Measurements from ENCODE around the gene NOD2. TPM values are rescaled to one million over a fixed set of nuclear protein-coding genes. Genes with fewer than 3 reads are reported as not detected.

Gene NOD2
- total RNA-seq, 2 experiments from 2014 or later, result 0.78 to 1.2 TPM

DNA sequence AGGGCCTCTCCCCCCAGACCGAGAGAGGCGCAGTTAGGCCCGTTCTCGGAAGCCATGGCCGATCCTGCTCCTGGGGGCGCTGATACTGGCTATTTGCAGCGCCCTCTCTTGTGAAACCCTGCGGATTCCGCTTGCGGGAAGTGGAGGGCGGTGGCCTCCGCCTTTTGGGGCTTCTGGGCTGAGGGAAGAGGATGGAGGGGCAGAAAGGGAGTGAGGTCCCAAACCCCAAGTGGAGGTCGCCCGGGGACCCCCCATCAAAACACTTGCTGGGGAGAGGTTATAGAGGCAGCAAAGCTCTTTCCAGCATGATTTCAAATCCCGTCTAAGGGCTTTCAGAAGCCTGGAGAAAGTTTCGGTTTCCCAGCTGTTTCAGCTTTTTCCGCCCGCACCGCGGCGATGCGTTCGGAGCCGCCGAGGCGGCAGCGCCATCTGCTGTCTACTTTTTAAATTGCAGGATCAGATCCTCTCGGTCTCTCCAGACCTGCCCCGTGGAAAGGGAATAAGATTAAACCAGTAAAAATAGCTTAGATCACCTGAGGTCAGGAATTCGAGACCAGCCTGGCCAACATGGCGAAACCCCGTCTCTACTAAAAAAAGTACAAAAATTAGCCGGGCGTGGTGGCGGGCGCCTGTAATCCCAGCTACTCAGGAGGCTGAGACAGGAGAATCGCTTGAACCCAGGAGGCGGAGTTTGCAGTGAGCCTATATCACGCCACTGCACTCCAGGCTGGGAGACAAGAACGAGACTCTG is 28.1 kb upstream of the NOD2 start:
- peak; percentile 75 for DNase-seq
- H3K36me3 Mint-ChIP-seq, result peaks cover 2% of the 10 kb centered on the region
- H3K9me3 Mint-ChIP-seq, result no peaks in the 10 kb centered on the region
- H3K4me3 Mint-ChIP-seq, result peak overlapping the region; percentile 55
- no peaks in the 10 kb centered on the region for H3K27me3 Mint-ChIP-seq
- peaks cover 30% of the 10 kb centered on the region for H3K4me1 Mint-ChIP-seq
- peak overlapping the region; percentile 60 for H3K27ac Mint-ChIP-seq

DNA sequence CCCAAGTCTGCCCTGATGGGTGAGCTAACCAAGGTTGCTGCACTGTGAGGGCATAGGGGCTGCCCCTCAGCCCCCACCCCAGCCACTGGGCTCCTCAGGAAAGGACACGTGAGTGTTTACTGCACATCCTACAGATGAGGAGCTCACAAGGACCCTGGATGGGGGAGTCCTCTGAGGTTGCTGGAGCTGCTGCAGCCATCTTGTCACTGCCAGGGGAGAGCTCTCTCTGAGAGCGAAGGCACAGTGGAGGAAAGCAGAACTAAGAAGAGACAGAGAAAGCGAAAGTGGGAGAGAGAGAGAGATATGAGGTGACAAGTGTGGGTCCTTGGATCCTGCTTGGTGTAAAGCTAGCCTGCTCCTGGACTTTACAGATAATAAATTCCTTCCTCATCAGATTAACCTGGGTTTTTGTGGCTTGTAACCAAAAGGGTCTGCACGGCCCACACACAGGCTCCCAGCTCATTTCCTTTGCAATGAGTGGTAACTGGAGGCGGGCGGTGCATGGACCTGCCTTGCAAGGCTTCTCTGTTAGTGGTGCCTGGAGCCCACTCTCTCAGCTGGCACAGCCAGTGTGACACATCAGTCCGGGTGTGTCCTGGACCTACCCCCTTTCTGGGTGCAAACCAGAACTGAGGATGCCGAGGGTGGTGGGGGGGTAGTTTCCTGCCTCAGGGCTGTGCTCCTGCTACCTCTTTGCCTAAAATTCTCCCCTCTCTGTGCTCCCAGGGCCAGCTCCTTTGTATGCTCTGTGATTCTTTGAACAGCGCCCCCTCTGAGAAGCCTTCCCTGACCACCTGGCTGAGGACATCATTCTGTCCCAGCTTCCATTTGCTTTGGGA is 26.5 kb upstream of the NOD2 start:
- Mint-ChIP-seq H3K4me3 (peak overlapping the region; percentile 65), H3K9me3 (peaks cover 7% of the 10 kb centered on the region)

DNA sequence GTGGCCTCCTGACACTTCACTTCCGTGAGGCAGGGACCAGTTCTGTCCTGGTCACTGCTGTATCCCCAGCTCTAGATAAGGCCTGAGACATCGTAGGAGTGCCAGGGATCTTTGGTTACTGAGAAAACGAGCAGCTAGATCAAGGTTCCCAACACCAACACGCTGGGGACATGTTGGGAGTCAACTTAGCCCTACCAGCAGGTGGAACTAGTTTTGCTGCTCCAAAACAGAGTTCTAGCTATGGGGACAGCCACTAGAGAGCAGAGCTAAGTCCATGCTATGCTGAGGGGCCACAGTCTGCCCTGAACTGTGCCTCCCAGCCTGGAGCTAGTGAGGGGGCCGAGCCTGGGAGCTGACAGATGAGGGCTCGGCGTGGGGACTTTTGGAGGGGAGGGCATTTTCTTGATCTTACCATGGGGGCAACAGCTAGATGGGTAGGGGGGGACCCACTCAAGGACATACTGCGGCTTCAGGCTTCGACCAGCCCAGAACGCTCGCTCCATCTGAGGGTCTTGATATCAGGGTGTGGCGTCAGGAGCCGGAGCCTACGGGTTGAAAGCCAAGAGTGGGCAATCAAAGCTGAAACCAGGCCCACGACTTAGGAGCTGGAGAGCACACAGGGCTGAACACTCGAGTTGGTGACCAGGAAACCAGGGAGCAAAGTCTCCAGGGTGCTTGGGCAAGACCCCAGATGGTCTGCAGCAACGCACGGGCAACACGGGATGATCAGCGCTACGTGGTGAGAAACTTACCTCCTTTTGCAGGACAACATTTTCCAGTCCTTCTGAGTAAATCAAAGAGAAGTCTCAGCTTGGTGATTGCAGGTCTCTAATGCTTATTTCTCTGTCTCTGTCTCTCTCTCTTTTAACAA is 25.7 kb upstream of the NOD2 start:
- DNase-seq, result no peak
- H3K9me3 Mint-ChIP-seq, result peaks cover 14% of the 10 kb centered on the region
- peaks cover 24% of the 10 kb centered on the region for H3K36me3 Mint-ChIP-seq
- H3K27me3 Mint-ChIP-seq, result no peaks in the 10 kb centered on the region
- H3K4me1 Mint-ChIP-seq, result peaks cover 34% of the 10 kb centered on the region
- peak overlapping the region; percentile 81 for H3K27ac Mint-ChIP-seq
- peak overlapping the region; percentile 65 for H3K4me3 Mint-ChIP-seq

More for the DNA sequence above, 26.5 kb upstream of the NOD2 start:
- peaks cover 16% of the 10 kb centered on the region for H3K36me3 Mint-ChIP-seq
- H3K27me3 Mint-ChIP-seq, result no peaks in the 10 kb centered on the region
- H3K4me1 Mint-ChIP-seq, result peaks cover 34% of the 10 kb centered on the region
- DNase-seq, result peak; percentile 47
- H3K27ac Mint-ChIP-seq, result peak overlapping the region; percentile 81

DNA sequence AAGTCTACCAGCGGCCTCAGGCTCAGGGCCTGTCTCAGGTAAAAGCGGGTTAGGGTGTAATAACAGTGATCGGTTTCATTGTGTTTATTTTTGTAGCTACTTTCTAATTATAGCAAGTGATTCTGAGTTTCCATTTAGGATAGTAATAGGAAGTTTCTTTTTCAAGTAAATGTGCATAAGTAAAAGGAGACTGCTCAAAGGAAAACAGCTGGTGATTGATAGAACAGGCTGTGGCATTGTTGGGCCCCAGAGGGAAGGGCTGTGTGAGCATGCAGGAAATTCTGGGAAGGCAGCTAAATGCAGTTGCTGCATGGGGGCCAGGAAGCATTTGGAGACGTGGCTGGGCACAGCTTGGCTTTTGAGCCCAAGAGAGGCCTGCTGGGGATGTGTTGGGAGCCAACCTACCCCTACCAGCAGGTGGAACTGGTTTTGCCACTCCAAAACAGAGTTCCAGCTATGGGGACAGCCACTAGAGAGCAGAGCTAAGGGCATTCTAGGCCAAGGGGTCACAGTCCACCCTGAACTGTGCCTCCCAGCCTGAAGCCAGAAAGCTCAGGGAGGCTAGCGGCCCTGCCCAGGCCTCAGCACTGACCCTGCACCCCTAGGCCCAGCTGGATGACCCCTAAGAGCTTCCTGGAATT is 24.9 kb upstream of the NOD2 start:
- Mint-ChIP-seq H3K4me1 (peaks cover 34% of the 10 kb centered on the region), H3K9me3 (peaks cover 17% of the 10 kb centered on the region), H3K36me3 (peaks cover 30% of the 10 kb centered on the region), H3K27ac (no peak overlapping the region), H3K4me3 (no peak overlapping the region), H3K27me3 (no peaks in the 10 kb centered on the region)
- DNase-seq, result no peak

DNA sequence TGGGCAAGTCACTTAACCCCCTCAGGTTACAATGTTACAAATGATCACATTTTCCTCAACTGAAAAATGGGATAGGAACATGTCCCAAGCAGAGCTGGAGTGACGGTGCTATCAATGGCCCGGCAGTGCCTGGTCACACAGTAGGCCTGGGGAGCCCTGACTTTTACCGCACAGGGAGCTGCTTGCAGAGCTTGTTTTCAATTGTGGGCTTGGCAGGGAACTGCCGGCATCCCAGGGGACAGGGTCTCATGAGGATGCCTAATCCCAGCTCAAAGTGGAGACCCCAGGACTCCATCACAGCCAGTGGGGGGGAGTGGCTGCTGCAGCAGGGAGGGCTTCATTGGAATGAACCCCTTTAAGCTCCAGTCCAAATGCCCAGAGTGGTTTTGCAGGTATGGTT is 23.7 kb upstream of the NOD2 start:
- Mint-ChIP-seq H3K4me3 (no peak overlapping the region), H3K4me1 (peaks cover 33% of the 10 kb centered on the region), H3K27ac (no peak overlapping the region), H3K36me3 (peaks cover 41% of the 10 kb centered on the region), H3K9me3 (peaks cover 19% of the 10 kb centered on the region), H3K27me3 (no peaks in the 10 kb centered on the region)
- DNase-seq, result no peak

DNA sequence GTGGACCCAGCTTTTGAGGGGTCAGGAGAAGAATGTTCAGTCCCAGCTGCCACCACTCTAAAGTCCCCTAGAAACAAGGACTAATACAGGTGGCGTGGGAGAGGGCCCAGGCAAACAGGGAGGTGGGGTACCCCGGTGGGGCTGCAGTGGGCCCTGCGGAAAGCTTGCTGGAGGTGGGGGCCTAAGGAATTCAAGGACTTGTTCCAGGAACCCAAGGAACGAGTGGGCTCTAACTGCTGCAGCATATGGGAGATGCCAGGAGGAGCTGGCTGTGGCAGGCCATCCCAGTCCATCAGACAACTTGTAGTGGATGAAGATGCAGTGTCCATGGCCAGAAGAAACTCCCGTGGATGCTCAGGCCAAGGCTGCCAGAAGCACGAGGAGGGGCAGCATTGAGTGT is 22.9 kb upstream of the NOD2 start:
- Mint-ChIP-seq H3K36me3 (peaks cover 49% of the 10 kb centered on the region), H3K9me3 (peaks cover 19% of the 10 kb centered on the region), H3K27ac (peak overlapping the region; percentile 42), H3K4me1 (peaks cover 28% of the 10 kb centered on the region), H3K4me3 (no peak overlapping the region), H3K27me3 (no peaks in the 10 kb centered on the region)
- DNase-seq, result no peak

DNA sequence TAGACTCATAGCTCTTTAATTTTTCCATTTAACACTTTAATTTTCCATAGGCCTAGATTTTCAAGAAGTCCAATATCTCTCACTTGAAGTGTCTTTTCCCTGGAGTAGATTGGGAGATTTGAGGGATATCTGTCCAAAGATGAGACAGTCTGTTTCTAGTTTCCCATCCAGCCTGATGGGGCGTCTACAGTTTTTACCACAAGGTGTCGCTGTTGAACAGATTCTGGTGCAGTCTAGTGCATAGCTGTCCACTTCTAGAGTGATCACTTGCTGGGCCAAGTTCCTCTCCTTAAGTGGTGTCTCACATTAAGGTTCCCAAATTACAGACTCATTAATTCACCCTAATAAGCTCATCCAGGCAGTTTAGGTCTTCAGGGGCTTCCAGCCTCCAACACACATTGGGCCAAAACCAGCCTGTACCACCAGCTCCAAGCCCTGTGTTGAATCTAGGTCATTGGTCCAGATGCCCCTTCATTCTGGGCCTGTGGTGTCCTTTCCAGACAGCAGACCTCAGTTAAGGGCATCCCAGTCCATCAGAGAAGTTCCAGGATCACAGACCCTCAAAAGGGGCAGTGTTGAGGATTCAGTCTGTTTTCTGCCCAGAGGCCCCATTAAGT is 21.7 kb upstream of the NOD2 start:
- H3K4me3 Mint-ChIP-seq, result no peak overlapping the region
- peaks cover 23% of the 10 kb centered on the region for H3K4me1 Mint-ChIP-seq
- H3K9me3 Mint-ChIP-seq, result peaks cover 19% of the 10 kb centered on the region
- DNase-seq, result peak; percentile 51
- peak overlapping the region; percentile 14 for H3K27ac Mint-ChIP-seq
- H3K27me3 Mint-ChIP-seq, result no peaks in the 10 kb centered on the region
- peaks cover 58% of the 10 kb centered on the region for H3K36me3 Mint-ChIP-seq

DNA sequence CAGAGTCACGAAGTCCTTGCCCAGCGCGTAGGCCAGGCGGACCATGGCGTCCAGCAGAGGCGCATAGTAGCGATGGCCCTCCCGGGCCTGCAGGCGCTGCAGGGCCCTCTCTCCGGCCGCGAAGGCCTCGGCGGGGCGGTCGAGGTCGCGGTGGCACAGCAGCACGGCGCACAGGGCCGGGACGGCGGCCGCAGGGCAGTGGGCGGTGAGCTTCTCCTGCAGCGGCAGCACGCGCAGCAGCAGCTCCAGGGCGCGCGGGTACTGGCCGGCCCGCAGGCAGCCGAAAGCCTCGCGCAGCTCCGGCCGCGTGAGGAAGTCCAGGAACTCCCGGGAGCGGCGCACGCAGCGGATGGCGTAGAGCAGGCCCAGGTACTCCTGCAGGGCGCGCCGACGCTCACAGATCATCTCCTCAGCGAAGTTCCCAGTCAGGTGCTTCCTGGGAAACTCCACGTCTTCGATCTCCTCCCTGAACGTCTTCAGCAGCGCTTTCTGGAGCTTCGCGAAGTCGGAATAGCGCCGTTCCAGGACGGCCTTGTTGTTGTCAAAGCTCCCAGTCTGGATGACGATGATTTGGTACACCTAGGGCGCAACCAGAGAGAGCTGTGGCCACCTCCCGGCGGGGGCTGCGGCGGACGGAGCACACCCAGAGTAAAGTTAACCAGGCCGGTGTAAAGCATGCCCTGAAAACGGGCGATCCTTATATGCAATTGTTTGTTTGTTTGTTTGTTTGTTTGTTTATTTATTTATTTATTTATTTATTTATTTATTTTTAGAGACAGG is 19.7 kb upstream of the NOD2 start:
- Mint-ChIP-seq H3K27me3 (no peaks in the 10 kb centered on the region), H3K9me3 (peaks cover 19% of the 10 kb centered on the region), H3K4me1 (peaks cover 19% of the 10 kb centered on the region), H3K36me3 (peaks cover 69% of the 10 kb centered on the region), H3K27ac (no peak overlapping the region), H3K4me3 (no peak overlapping the region)
- no peak for DNase-seq

DNA sequence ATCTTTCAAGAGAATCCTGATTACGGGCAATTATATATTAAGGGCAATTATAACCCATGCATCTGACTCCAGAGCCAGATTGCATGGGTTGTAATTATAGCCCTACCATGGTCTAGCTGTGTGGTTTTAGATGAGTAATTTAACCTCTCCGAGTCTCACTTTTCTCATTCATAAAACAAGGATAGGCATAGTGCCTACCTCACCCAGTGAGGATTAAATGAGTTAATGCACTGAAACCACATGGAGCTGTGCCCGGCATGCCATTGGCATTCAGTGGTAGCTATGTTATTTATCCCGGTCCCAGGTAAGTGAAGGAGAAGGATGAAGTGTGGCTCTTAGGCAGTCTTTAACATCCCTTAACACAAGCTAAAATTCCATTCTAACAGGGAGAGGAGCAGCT is 18.6 kb upstream of the NOD2 start:
- peaks cover 29% of the 10 kb centered on the region for H3K4me1 Mint-ChIP-seq
- H3K4me3 Mint-ChIP-seq, result no peak overlapping the region
- no peaks in the 10 kb centered on the region for H3K27me3 Mint-ChIP-seq
- peaks cover 19% of the 10 kb centered on the region for H3K9me3 Mint-ChIP-seq
- no peak for DNase-seq
- H3K27ac Mint-ChIP-seq, result no peak overlapping the region
- peaks cover 71% of the 10 kb centered on the region for H3K36me3 Mint-ChIP-seq

DNA sequence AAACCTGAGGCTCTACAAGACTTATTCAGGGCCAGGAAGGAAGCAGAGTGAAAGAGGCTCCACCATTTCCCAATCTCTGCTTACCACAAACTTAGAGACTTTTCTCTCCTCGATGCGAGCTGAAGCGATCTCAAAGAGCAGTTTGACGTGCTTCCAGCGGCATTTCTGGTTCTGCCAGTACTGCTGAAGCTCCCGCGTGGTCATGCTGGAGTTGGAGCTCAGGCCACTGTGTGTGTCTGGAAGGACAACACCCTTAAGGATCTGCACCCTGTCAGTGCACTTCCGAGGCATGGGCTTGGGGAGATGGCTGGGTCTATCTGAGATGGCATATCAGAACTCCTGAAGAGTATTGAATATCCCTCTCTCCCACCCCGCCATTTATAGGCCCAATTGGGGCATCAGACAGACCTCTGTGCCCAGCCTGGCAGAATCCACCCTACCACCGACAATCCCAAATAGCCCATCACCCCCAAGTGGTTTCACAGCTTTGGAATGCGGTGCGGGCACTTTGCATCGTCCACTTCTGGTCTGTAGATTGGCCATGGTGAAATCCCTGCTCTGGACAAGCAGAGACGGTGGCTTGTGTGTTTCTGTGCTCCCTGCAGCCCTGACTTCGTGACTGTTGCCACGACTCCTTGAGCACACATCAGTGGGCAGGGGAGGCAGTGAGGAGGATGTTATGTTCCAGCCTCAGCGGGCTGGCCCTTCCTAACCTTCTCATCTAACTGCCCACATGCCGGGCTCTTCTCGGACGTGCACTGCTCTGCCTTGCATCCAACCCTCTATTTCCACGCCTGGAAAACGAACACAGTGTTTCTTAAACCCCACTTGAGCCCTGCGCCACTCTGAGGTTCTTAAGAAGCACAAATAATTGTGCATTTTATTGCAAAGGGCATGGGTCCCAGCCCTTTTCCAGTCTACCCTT is 17.5 kb upstream of the NOD2 start:
- Mint-ChIP-seq H3K4me1 (peaks cover 34% of the 10 kb centered on the region), H3K4me3 (no peak overlapping the region), H3K27me3 (no peaks in the 10 kb centered on the region), H3K27ac (peak overlapping the region; percentile 1), H3K36me3 (peaks cover 66% of the 10 kb centered on the region), H3K9me3 (peaks cover 19% of the 10 kb centered on the region)
- no peak for DNase-seq

DNA sequence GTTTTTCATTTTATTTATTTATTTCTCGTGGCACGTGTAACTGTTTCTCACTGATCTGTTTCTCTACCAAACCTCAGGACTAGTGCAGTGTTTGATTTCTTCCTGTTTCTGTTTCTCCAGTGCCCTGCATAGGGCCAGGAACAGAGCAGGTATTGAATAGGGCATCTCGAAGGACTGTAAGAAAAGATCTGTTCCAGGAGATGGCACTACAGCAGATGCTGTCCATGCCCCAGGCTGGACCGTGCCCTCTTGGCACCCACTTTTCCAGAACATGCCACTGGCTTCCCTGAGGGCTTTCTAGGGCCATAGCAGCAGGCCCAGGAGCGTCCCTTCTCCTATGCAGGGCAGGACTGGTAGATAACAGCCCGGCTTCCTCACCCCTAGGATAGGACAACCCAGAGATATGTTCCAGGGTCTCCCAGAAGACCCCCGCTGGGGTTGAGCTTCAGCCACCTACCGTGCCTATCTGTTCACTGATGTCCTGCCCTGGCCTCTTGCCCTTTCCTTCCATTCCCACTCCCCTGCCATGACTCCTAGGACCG is 16.7 kb upstream of the NOD2 start:
- Mint-ChIP-seq H3K4me3 (no peak overlapping the region), H3K27me3 (no peaks in the 10 kb centered on the region), H3K27ac (peak overlapping the region; percentile 22), H3K9me3 (peaks cover 13% of the 10 kb centered on the region), H3K36me3 (peaks cover 59% of the 10 kb centered on the region), H3K4me1 (peaks cover 36% of the 10 kb centered on the region)
- no peak for DNase-seq

DNA sequence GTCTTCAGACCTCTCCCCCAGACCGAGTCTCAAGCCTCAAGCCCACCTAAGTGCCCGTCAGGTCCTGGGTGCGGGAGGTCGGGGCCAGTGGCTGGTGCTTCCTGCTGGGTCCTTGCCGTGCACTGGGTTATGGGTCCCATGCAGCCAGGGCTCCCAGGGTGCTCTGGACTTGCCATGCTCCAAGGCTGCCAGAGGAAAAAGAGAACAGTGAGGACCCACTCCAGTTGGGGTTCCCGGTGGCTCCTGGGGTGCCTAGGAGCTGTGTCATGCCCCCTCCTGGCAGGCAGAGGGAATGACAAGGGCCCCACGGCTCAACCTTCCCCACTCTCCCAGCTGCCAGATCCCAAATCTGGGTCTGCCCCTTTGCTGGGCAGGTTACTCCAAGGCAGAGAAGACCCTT is 16.1 kb upstream of the NOD2 start:
- Mint-ChIP-seq H3K27ac (no peak overlapping the region), H3K36me3 (peaks cover 53% of the 10 kb centered on the region), H3K4me3 (no peak overlapping the region), H3K4me1 (peaks cover 41% of the 10 kb centered on the region), H3K27me3 (no peaks in the 10 kb centered on the region), H3K9me3 (peaks cover 9% of the 10 kb centered on the region)
- no peak for DNase-seq

Measured in activated naive CD8-positive, alpha-beta T cell treated with anti-CD3 and anti-CD28 coated beads for 36 hours (primary cell).